ENCODE data around the gene FUT7.

FUT7 gene

DNA sequence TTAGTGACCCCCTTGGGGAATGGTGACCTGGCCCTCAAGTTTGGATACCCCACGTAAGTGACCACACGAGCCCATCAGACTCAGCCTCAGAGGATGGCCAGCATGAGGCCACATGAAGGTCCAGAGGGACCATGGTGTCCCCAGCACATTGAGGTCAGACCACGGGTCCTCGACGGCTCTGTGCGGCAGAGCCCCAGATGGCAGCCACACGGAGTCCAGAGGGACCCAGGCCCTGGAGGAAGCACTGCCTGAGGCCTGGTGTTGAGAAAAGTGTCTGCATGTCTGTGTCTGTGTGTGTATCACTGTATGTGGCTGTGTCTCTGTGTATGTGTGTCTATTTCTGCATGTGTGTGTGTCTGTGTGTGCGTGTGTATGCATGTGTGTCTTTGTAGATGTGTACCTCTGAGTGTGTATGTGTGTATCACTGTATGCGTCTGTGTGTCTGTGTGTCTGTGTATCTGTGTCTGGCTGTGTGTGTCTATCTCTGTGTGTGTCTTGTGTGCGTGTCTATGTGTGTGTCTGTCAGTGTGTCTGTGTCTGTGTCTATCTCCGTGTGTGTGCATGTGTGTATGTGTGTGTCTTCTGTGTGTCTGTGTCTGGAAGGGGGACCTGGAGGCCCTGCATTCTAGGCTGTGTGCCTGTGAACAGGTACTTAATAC is 48.1 kb downstream of the FUT7 start:
- DNase-seq (ENCODE audit: low read depth in 3 of 3), result no peak

GRCh38 chr9:136983167-136983566 is 48.7 kb downstream of the FUT7 start:
- no peak for DNase-seq (ENCODE audit: low read depth in 3 of 3)

GRCh38 chr9:136982232-136983051 is 49.4 kb downstream of the FUT7 start, which contains the start of gene LCNL1:
Gene LCNL1 (plus strand): TSS chr9:136982993. CDS start chr9:136983587, 594 bp downstream.
- DNase-seq (ENCODE audit: low read depth in 3 of 3), result no peak

DNA sequence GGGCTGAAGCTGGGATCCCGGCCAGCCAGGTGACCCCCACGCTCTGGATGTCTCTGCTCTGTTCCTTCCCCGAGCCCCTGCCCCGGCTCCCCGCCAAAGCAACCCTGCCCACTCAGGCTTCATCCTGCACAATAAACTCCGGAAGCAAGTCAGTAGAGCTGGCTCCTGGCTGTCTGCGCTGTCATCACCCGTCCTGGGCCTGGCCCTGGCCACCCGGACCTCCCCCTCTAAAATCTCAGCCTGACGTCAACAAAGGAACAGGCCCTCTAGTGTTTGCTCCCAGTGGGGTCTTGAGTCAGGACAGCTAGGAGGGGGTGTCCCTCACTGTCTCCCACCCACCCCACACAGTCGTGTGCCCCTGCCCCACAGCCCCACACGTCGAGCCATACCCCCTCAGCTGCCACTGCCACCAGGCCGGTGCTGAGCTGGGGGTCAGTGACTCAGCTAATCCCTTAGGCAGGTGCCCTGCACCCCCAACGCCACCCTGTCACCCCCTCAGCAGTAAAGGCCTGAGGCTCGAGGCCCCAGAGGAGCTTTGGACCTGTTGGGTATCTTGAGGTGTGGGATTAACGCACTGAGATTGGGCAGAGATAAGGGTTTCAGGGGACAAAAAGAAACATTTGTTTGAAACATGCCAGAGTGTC is 50.2 kb downstream of the FUT7 start:
- DNase-seq (ENCODE audit: low read depth in 3 of 3), result no peak

GRCh38 chr9:136980669-136981478 is 51.0 kb downstream of the FUT7 start:
- DNase-seq (ENCODE audit: low read depth in 3 of 3), result no peak

All from stimulated activated CD4-positive, alpha-beta T cell treated with anti-CD3 and anti-CD28 coated beads, TNF-alpha, amount 100 ng/mL, for 4 hours (primary cell).